Osteoblast (primary cell): ENCODE measurements around the gene FHDC1. TPM values are rescaled to one million over a fixed set of nuclear protein-coding genes. Genes with fewer than 3 reads are reported as not detected.

Experiments
- DNase-seq: peaks from one replicate; pipeline ENCODE4 v3.0.0; 2011; ENCODE audit warnings: low spot score, mixed read lengths; ENCODE audit not compliant: insufficient read length; ENCODE audit errors: missing footprints
- H2AFZ ChIP-seq: 2 replicates; pipeline ENCODE4 v1.6.0; 2011; ENCODE audit warnings: mild to moderate bottlenecking, low read length
- H3K27ac ChIP-seq: 2 replicates; pipeline ENCODE4 v1.5.1; 2011; ENCODE audit warnings: mild to moderate bottlenecking, low read depth, low read length, moderate library complexity
- H3K27me3 ChIP-seq: 2 replicates; pipeline ENCODE4 v1.6.0; 2012; ENCODE audit warnings: mild to moderate bottlenecking, control low read depth, inconsistent platforms, low read length, moderate library complexity; ENCODE audit not compliant: insufficient read depth
- H3K36me3 ChIP-seq: 2 replicates; pipeline ENCODE4 v1.5.1; 2011; ENCODE audit warnings: mild to moderate bottlenecking, low read length, control low read depth, moderate library complexity; ENCODE audit not compliant: insufficient read depth
- H3K4me1 ChIP-seq: 2 replicates; pipeline ENCODE4 v1.5.1; 2011; ENCODE audit warnings: mild to moderate bottlenecking, low read length, control low read depth, moderate library complexity; ENCODE audit not compliant: insufficient read depth
- H3K4me2 ChIP-seq: 2 replicates; pipeline ENCODE4 v1.6.0; 2011; ENCODE audit warnings: mild to moderate bottlenecking, low read length; ENCODE audit not compliant: insufficient read depth
- H3K4me3 ChIP-seq: fragments of 200-600 bp; sonication (generic); 3 replicates; pipeline ENCODE4 v1.5.1; 2012; ENCODE audit warnings: mild to moderate bottlenecking, low read length, inconsistent platforms; ENCODE audit not compliant: insufficient read depth
- H3K79me2 ChIP-seq: 2 replicates; pipeline ENCODE4 v1.6.0; 2012; ENCODE audit warnings: mild to moderate bottlenecking, low read length, control low read depth, inconsistent platforms; ENCODE audit not compliant: insufficient read depth
- H3K9me3 ChIP-seq: 2 replicates; pipeline ENCODE4 v1.5.1; 2011; ENCODE audit warnings: low read depth, low read length, control low read depth
- H4K20me1 ChIP-seq: 2 replicates; pipeline ENCODE4 v1.6.0; 2012; ENCODE audit warnings: mild to moderate bottlenecking, low read length, control low read depth; ENCODE audit not compliant: insufficient read depth
- total RNA-seq: library from RNA; depleted of rRNA; stranded (reverse); fragments of >200 nt; gene quantifications from 2 replicates; pipeline ENCODE4 v1.2.3, GENCODE V29; 2012
- TF ChIP-seq, protein P1 (sequence below): IDR thresholded peaks from 2 replicates; pipeline ENCODE4 v1.5.1; 2011; ENCODE audit warnings: mild to moderate bottlenecking, low read depth, low read length, moderate library complexity; ENCODE audit errors: extremely low read depth

Gene FHDC1
- total RNA-seq, 1 donor = 0.36 TPM

GRCh38 chr4:152965611-152966010 is 29.5 kb downstream of the FHDC1 start:
- Histone ChIP-seq H3K27me3 (no peaks in the 10 kb centered on the region), H3K4me3 (no peak overlapping the region), H3K4me1 (peaks cover 15% of the 10 kb centered on the region), H3K79me2 (no peaks in the 10 kb centered on the region), H3K9me3 (no peaks in the 10 kb centered on the region), H3K27ac (no peak overlapping the region), H4K20me1 (no peaks in the 10 kb centered on the region), H3K36me3 (no peaks in the 10 kb centered on the region), H2AFZ (no peak overlapping the region), H3K4me2 (no peak overlapping the region)
- DNase-seq = no peak
- TF ChIP-seq, protein P1, sequence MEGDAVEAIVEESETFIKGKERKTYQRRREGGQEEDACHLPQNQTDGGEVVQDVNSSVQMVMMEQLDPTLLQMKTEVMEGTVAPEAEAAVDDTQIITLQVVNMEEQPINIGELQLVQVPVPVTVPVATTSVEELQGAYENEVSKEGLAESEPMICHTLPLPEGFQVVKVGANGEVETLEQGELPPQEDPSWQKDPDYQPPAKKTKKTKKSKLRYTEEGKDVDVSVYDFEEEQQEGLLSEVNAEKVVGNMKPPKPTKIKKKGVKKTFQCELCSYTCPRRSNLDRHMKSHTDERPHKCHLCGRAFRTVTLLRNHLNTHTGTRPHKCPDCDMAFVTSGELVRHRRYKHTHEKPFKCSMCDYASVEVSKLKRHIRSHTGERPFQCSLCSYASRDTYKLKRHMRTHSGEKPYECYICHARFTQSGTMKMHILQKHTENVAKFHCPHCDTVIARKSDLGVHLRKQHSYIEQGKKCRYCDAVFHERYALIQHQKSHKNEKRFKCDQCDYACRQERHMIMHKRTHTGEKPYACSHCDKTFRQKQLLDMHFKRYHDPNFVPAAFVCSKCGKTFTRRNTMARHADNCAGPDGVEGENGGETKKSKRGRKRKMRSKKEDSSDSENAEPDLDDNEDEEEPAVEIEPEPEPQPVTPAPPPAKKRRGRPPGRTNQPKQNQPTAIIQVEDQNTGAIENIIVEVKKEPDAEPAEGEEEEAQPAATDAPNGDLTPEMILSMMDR = no peak

GRCh38 chr4:152967907-152968306 is 31.8 kb downstream of the FHDC1 start:
- no peak overlapping the region for H3K4me3 ChIP-seq
- no peak for DNase-seq
- H2AFZ ChIP-seq = no peak overlapping the region
- H3K27ac ChIP-seq = no peak overlapping the region
- H4K20me1 ChIP-seq = no peaks in the 10 kb centered on the region
- no peaks in the 10 kb centered on the region for H3K9me3 ChIP-seq
- H3K36me3 ChIP-seq = no peaks in the 10 kb centered on the region
- H3K4me2 ChIP-seq = no peak overlapping the region
- no peaks in the 10 kb centered on the region for H3K27me3 ChIP-seq
- TF ChIP-seq, protein P1 = no peak
- no peaks in the 10 kb centered on the region for H3K79me2 ChIP-seq
- peaks cover 11% of the 10 kb centered on the region for H3K4me1 ChIP-seq

GRCh38 chr4:152968806-152969394 is 32.8 kb downstream of the FHDC1 start:
- H3K4me2 ChIP-seq = no peak overlapping the region
- no peaks in the 10 kb centered on the region for H3K9me3 ChIP-seq
- peaks cover 20% of the 10 kb centered on the region for H3K4me1 ChIP-seq
- H3K79me2 ChIP-seq = no peaks in the 10 kb centered on the region
- TF ChIP-seq, protein P1 = no peak
- no peak for DNase-seq
- H3K27me3 ChIP-seq = no peaks in the 10 kb centered on the region
- H2AFZ ChIP-seq = no peak overlapping the region
- H3K27ac ChIP-seq = no peak overlapping the region
- no peaks in the 10 kb centered on the region for H4K20me1 ChIP-seq
- H3K4me3 ChIP-seq = no peak overlapping the region
- H3K36me3 ChIP-seq = no peaks in the 10 kb centered on the region

DNA sequence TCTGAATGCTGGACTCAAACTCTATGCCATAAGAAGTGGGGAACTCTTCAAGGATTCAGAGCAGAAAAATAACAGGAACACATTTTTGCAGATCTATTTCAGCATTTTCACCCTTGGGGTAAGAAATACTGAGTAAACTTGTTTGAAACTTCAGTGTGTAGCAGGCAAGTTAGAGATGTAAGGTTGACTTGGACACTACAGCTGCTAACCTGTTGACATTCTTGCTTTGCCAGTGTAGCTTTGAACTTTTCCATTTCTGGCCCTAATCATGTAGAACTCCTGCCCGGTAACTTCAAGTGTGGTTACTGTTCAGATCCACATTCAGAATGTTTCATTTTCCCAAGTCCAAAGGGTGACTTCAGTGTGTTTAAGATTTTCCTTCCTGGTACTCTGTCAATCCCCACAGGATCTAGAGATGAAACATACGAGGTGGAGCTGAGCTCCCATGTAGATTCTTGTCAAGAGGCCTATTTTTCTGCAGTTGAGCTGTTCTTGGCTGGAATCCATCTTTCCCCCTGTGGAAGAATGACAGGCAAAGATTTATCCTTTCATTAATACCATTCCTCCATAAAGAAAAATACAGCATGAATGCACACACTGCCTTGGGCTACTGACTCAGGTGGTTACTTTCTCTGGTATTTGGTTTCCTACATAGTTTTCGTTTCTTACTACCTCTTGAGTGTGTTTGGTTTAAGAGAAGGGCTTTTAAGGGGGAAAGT is 34.1 kb downstream of the FHDC1 start:
- no peaks in the 10 kb centered on the region for H3K9me3 ChIP-seq
- no peak overlapping the region for H2AFZ ChIP-seq
- H3K27me3 ChIP-seq = no peaks in the 10 kb centered on the region
- TF ChIP-seq, protein P1 = no peak
- H3K36me3 ChIP-seq = no peaks in the 10 kb centered on the region
- DNase-seq = peak; percentile 78
- H3K4me3 ChIP-seq = no peak overlapping the region
- no peaks in the 10 kb centered on the region for H3K79me2 ChIP-seq
- no peaks in the 10 kb centered on the region for H4K20me1 ChIP-seq
- peaks cover 20% of the 10 kb centered on the region for H3K4me1 ChIP-seq
- no peak overlapping the region for H3K4me2 ChIP-seq
- H3K27ac ChIP-seq = no peak overlapping the region
